NCI-H187 treated with DMSO at 0.1 percent for 48 hours (cell line): Measurements from ENCODE around the gene SKP1.
"Not testable (repeated sequence)": the region's sequence is repeated elsewhere in the genome, so short reads cannot be mapped to it uniquely, and the experiment has no call there.

Experiments used
- DNase-seq: peaks from one replicate; lab custom pipeline; 2025; lab: John Stamatoyannopoulos, UW

SKP1 gene

DNA sequence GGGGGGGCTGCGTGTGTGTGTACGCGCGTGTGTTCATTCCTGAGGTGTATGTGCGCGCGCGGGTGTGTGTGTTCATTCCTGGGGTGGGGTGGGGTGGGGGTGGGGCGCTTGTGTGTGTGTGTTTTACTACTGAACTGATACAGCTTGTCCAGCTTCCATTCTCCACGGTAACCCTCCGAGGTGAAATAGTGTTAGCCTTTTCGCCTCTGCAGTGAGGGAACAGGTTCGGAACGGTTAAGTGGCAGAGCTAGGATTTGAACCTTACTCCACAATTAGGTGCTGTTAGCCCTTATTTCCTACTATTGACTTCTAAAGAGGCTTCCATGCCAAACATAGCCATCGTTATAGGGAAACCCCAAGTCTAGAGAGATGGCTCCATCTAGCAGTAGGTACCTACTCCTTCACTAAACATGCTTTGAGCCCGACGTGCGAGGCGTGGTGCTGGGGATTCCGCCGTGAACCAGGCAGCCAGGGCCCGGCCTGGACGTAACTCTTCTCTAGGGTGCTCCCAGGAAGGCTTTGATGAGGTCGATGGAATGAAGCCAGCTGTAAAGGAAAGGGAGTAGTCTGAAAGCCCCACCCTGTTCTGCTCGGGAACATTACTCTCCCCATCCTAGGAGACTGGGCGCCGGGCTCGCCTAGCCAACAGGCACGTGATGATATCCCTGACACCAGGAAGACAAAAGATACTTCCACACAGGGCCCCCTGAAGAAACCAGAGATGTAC, 782 bp upstream of the SKP1 start:
- DNase-seq = no peak

DNA sequence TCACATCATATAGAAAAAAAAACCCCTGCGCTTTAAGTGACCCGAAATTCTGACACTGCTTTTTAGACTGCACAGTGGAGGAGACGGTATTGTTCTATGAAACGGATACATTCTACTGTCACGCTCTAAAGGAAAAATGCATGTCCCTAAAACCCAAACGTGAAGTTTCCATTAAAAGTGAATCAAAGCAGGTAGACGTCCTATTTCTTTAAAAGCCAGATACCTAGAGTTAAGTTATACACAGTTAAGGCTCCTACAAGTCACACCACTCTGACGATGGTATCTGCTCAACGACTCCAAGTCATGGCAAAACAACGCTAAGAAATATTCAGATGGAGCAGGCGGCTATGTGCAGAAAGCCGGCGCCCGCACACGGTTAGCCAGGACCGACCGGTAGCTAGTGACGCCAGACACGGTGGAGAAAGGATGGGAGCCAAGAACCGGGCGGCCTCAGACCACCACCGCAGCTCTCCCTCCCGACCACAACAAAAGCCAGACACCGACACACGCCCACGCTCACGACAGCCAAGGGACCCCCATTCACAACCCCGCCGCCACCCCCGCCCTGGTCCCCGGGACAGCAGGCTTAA, 734 bp downstream of the SKP1 start:
- DNase-seq = no peak

DNA sequence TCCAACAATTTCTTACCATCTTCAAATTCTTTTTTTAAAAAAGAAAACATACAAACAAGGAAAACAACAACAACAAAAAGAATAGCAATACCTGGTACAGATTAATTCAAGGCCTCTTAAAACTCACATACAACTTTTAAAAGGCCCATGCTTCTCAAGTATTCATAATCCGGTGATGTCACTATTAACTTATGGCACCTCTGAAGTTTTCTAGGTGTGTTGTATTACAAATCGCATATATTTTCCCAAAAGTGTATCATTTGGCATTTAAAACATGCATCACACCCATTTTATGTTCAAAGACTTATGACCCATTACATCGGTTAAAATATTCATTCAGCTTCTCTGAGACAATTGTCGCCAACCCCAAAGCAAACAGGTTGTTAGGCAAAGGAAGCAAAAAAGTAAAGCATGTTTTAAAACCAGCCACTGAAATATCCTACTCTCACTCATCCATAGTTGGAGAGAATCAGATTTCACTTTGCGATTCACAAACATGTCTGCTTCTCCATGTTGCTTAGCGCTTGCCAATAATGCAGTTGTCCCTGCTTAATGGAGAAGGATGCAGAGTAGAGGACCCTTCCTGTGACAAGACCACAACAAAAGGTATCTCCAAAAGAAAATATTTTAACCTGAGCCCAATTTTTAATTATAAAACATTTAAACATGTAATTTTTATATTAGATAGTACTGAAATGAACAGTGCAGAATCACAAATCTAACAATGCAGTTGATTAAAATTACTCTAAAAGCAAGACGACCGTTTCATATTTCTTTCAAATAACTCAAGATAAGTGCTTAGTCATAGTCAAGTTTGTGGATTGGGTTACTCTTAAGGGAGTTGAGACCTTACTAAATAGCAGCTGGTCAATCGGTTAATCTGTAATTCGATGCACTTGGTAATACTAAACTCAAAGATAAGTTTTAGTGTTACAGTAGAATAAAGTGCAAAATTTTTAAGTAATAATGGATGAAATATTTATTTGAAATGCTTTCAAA, 1.6 kb downstream of the SKP1 start:
- no peak for DNase-seq

GRCh38 chr5:134171972-134172371, 4.8 kb downstream of the SKP1 start:
- DNase-seq = no peak

DNA sequence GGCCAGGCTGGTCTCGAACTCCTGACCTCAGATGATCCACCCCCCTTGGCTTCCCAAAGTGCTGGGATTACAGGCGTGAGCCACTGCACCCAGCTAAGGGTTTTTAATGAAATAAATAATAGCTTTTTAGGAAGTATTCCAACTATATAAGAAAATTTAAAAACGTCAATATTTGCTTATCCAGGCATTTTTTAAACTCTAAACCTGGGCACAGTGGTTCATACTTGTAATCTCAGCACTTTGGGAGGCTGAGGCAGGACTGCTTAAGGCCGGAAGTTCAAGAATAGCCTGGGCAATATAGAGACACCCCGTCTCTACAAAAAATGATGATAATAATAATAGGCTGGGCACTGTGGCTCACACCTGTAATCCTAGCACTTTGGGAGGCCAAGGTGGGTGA, 14.2 kb downstream of the SKP1 start:
- DNase-seq = no peak

GRCh38 chr5:134161513-134162395, 15.0 kb downstream of the SKP1 start:
- DNase-seq = no peak

DNA sequence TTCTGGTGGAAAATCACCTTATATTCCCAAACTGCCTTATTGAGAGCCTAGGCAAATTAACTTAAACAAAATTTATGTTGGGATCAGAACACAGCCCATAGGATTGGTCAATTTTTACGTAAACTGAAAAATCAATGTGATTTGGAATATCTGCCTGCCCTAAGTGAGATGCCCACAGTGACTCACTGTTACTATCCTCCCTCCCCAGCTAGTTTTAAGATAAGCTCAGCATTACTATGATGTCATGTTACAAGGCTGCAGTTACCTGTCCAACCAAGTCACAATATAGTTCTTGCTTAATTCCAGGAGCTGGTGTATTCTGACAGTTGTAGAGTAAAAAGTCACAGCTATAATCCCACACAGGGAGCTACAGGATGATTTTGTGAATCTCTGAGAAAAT, 23.1 kb downstream of the SKP1 start:
- no peak for DNase-seq

GRCh38 chr5:134153241-134153640, 23.5 kb downstream of the SKP1 start:
- no peak for DNase-seq

- DNase-seq = not testable (repeated sequence)
These were observed 24.4 kb downstream of the SKP1 start for GRCh38 chr5:134152173-134152832.

GRCh38 chr5:134151723-134152122, 25.0 kb downstream of the SKP1 start:
- no peak for DNase-seq

DNA sequence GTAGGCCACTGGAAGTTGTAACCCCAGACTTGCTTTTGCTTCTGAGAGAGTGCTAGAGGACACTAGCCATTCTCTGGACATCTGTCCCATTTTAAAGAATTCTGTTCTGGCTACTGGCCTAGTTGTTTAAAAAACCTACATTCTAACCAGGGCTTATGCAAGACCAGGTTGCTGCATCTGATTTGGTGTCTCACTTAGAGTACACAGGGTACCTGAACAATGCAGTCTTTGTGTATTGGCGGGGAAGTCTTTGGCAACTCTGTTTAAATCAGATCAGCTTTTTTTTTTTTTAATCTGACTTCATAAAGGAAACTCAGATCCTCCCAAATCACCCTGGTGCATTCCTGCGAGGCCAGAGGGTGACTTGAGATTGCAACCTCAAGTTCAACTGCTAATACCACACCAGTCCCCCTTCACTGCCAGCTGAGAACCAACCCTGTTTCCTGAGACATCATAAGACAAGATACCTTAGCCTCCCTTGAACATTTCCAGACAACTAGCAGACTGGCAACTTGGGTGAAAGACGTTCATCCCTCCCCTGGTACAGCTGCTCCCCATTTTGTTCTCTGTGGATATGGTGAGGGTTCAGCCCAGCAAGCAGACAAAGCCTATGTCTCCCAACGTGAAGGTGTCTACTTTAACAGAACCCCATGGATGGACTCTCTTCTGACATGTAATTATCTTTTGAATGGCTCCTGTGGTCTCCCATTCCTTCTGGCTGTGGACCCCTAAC, 27.0 kb downstream of the SKP1 start:
- DNase-seq = no peak

DNA sequence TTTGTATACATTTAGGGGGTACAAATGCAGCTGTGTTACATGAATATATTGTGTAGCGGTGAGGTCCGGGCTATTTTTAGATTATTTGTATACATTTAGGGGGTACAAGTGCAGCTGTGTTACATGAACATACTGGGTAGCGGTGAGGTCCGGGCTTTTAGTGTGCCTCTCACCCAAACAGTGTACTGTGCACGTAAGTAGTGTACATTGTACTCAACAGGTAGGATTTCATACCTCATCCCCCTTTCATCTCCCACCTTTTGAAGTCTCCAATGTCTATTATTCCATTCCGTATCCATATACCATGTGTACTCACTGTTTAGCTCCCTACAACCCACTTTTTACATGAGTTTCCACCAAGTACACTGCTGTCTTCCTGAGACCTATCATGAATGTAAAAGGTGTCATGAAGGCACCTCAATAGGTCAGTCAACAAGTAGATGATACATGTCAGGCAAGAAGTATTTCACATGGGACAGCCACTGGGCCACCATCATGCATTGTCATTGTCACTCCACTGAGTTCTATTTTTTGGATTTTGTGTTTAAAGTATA, 27.7 kb downstream of the SKP1 start:
- DNase-seq = no peak

- DNase-seq = no peak
These were observed 28.4 kb downstream of the SKP1 start for GRCh38 chr5:134148316-134148715.

- no peak for DNase-seq
These were observed 29.9 kb downstream of the SKP1 start for GRCh38 chr5:134146651-134147518.

- DNase-seq = no peak
These were observed 30.8 kb downstream of the SKP1 start for GRCh38 chr5:134145779-134146581.

GRCh38 chr5:134145041-134145757, 31.6 kb downstream of the SKP1 start:
- no peak for DNase-seq
